Skeletal muscle tissue (tissue), 4 donors: ENCODE measurements around the gene CDK4. TPM values are rescaled to one million over a fixed set of nuclear protein-coding genes. Genes with fewer than 3 reads are reported as not detected.

Experiments
- H3K27ac ChIP-seq: one replicate; pipeline ENCODE4 v1.7.0; 2013; ENCODE audit warnings: mild to moderate bottlenecking, low read depth, low read length, inconsistent platforms
- H3K27me3 ChIP-seq, 3 donors: one replicate each; pipeline ENCODE4 v1.7.0; 2013; ENCODE audit warnings: low read length in 3 of 3; ENCODE audit not compliant: control insufficient read depth in 3 of 3, insufficient read depth in 3 of 3
- H3K36me3 ChIP-seq, 3 donors: one replicate each; pipeline ENCODE4 v1.7.0; 2013; ENCODE audit warnings: low read length in 3 of 3; ENCODE audit not compliant: control insufficient read depth in 3 of 3, insufficient read depth in 3 of 3
- H3K4me1 ChIP-seq, 3 donors: one replicate each; pipeline ENCODE4 v1.7.0; 2013; ENCODE audit warnings: low read length in 3 of 3, mild to moderate bottlenecking in 3 of 3; ENCODE audit not compliant: control insufficient read depth in 3 of 3, insufficient read depth in 3 of 3
- H3K4me3 ChIP-seq, 3 donors: one replicate each; pipeline ENCODE4 v1.7.0; 2013; ENCODE audit warnings: low read length in 3 of 3
- H3K9ac ChIP-seq, 3 donors: one replicate each; pipeline ENCODE4 v1.7.0; 2013; ENCODE audit warnings: low read length in 3 of 3, mild to moderate bottlenecking in 3 of 3, moderate library complexity in 2 of 3, low read depth in 1 of 3
- H3K9me3 ChIP-seq, 3 donors: one replicate each; pipeline ENCODE4 v1.7.0; 2013; ENCODE audit warnings: low read length in 3 of 3; ENCODE audit not compliant: control insufficient read depth in 3 of 3
- total RNA-seq: library from RNA; depleted of rRNA; stranded (reverse); fragments of >200 nt; gene quantifications from one replicate; pipeline ENCODE4 v1.2.3, GENCODE V29; 2014
- donor health status: Osteomylitis.

CDK4 gene
- total RNA-seq, 1 donor from 2014 or later = 78.8 TPM

DNA sequence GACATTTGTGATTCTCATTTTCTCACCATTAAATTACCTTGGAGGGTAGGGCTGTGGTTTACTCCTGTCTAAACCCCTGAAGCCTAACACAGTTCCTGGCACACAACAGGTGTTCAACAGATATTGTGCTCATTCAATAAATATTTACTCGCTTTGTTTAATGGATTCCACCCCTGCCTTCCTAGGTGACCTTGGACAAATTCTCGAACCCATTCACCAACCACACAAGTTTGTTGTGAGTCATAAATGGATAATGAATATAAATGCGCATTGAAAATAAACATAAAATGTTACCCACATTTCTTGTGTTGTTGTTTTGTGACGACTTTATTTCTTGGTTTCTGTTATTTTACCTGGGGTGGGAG, 30.1 kb upstream of the CDK4 start:
- Histone ChIP-seq H3K27ac (no peak overlapping the region), H3K27me3 (no peaks in the 10 kb centered on the region), H3K9ac (peak overlapping the region in 1 of 3 donors; percentile 4), H3K9me3 (no peaks in the 10 kb centered on the region), H3K4me1 (peaks cover 8 to 19% (median 10%) of the 10 kb centered on the region in 3 donors), H3K4me3 (peak overlapping the region; percentile 97 to 100 (median 100)), H3K36me3 (peaks cover 21 to 34% (median 27%) of the 10 kb centered on the region in 3 donors)

DNA sequence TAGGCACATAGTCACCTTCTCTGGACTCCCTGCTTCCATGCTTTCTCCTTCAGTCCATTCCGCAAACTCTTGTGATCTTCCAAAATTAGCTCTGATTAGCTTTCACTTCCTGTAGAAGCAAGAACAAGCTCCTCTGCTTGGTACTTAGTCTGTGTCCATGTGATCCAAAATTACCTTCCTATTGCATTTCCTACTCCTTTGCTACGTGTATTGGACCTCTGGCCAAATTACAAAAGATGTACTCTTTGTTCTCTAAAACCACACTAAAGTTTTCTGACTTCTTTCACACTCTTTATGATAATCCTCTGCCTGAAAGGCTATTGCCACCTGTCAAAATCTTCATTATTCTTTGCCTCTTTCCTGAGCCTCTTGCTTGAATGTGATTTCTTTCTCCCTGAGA, 29.7 kb upstream of the CDK4 start:
- Histone ChIP-seq H3K9me3 (no peaks in the 10 kb centered on the region), H3K27me3 (no peaks in the 10 kb centered on the region), H3K9ac (no peak overlapping the region), H3K4me1 (peaks cover 8 to 19% (median 10%) of the 10 kb centered on the region in 3 donors), H3K27ac (no peak overlapping the region), H3K36me3 (peaks cover 17 to 30% (median 23%) of the 10 kb centered on the region in 3 donors), H3K4me3 (no peak overlapping the region)

DNA sequence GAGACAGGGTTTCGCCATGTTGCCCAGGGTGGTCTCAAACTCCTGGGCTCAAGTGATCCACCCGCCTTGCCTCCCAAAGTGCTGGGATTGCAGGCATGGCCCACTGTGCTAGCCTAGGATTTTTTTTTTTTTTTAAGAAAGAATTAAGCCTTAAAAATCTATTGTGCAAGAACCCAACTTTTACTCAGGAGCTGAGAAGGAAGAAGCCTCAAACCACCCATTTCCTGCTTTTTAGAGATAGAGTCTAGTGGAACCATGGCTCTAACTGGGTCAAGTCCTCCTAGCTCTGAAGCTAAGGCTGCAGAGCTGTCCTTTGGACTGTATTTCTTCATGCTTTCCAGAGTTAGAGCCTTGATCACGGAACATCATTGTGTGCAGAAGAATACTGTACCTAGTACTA, 29.1 kb upstream of the CDK4 start:
- Histone ChIP-seq H3K27me3 (no peaks in the 10 kb centered on the region), H3K27ac (no peak overlapping the region)

DNA sequence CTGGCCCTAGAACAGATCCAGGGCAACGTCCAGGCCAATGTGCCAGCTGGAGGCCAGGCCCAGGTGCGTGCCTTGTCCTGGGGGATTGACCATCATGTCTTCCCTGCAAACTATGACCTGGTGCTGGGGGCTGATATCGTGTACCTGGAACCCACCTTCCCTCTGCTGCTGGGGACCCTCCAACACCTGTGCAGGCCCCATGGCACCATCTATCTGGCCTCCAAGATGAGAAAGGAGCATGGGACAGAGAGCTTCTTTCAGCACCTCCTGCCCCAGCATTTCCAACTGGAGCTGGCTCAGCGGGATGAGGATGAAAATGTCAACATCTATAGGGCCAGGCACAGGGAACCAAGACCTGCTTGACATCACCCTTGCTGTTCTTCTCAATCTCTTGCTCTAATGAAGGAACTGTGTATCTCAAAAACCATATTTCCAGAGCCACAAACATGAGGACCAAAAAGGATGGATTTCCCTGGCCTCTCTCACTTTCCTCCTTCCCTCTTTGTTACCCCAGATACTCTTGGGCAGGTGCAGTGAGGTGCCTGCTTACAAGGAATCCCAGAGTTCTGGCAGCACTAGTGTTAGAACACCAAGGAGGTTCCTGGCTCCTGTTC, 28.3 kb upstream of the CDK4 start:
- Histone ChIP-seq H3K36me3 (peaks cover 6 to 22% (median 14%) of the 10 kb centered on the region in 3 donors), H3K4me3 (no peak overlapping the region), H3K9me3 (no peaks in the 10 kb centered on the region), H3K9ac (no peak overlapping the region), H3K27ac (no peak overlapping the region), H3K27me3 (no peaks in the 10 kb centered on the region), H3K4me1 (peaks cover 8 to 19% (median 10%) of the 10 kb centered on the region in 3 donors)

More for the DNA sequence above, 29.1 kb upstream of the CDK4 start:
- peaks cover 11 to 24% (median 21%) of the 10 kb centered on the region in 3 donors for H3K36me3 ChIP-seq
- H3K4me3 ChIP-seq = no peak overlapping the region
- peaks cover 8 to 19% (median 10%) of the 10 kb centered on the region in 3 donors for H3K4me1 ChIP-seq
- no peak overlapping the region for H3K9ac ChIP-seq
- H3K9me3 ChIP-seq = no peaks in the 10 kb centered on the region

DNA sequence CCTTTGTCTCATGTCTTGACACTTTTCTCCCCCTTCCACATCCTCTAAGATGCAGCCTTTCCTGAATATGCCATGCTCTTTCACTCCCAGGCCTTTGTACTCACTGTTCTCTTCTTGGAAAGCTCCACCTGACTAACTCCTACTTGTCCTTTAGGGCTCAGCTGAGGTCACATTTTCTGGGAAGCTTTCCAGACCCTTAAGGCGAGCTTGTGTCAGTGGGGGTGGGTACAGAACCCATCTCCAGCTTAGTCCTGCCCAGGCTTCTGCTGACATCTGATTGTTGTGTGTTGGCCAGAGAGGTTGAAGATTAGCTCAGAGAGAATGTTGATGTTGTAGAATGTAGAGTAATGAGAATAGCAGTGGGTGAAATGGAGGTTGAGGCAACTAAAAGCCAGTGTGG, 27.6 kb upstream of the CDK4 start:
- Histone ChIP-seq H3K36me3 (peaks cover 3 to 19% (median 14%) of the 10 kb centered on the region in 3 donors), H3K9ac (no peak overlapping the region), H3K4me3 (no peak overlapping the region), H3K27me3 (no peaks in the 10 kb centered on the region), H3K4me1 (peaks cover 8 to 19% (median 10%) of the 10 kb centered on the region in 3 donors), H3K27ac (no peak overlapping the region), H3K9me3 (no peaks in the 10 kb centered on the region)

DNA sequence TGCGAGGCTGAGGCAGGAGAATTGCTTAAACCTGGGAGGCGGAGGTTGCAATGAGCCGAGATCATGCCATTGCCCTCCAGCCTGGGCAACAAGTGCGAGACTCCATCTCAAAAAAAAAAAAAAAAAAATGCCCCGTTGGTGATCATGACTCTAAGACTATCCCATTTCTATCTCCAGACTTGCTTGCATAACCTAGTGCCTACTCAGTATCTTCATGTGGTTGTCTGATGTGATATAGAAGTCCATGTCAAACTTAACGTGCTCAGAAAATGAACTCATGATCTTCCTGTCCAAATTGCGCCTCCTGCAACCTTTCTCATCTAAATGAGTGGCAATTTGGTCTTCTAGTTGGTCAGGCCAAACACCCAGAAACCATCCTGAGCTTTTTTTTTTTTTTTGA, 25.8 kb upstream of the CDK4 start:
- Histone ChIP-seq H3K27ac (no peak overlapping the region), H3K9me3 (no peaks in the 10 kb centered on the region), H3K9ac (no peak overlapping the region), H3K4me1 (peaks cover 5 to 14% (median 8%) of the 10 kb centered on the region in 3 donors), H3K27me3 (no peaks in the 10 kb centered on the region), H3K4me3 (no peak overlapping the region), H3K36me3 (peaks cover 6 to 20% (median 12%) of the 10 kb centered on the region in 3 donors)

DNA sequence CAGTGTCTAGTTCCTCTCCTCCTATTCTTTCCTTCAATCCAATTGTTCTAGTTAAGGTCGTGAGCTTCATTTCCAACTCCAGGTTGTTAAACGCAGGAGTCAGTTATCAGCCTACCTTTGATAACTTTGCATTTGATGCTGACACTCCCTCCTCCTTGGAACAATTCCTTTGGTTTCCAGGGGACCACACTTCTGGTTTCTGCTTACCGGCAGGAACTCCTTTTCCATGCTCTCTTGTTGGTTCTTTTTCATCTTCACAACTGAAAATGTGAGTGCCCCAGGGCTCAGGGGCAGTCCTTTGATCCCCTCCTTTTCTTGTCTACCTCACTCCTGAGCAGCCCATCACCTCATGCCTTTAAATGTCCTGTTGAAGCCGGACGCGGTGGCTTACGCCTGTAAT, 25.3 kb upstream of the CDK4 start:
- Histone ChIP-seq H3K27ac (no peak overlapping the region), H3K4me3 (no peak overlapping the region), H3K27me3 (no peaks in the 10 kb centered on the region), H3K9me3 (no peaks in the 10 kb centered on the region), H3K4me1 (peaks cover 10 to 16% (median 11%) of the 10 kb centered on the region in 3 donors), H3K36me3 (peaks cover 6 to 20% (median 9%) of the 10 kb centered on the region in 3 donors), H3K9ac (no peak overlapping the region)

DNA sequence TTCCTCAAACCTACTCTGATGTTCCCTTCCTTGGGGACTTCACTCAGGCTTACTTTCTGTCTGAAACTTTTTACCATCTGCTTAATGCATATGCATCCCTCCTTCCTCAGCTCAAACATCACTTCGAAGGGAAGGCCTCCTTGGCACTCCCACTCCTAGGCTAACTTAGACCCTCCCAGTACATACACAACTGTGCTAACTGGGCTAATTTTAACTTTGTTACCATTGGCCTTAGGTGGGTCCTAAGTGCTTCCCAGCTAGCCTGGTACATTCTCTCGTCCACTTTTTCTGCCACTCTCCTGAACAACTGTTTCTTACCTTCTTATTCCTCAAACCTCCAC, 24.1 kb upstream of the CDK4 start:
- H3K9me3 ChIP-seq = no peaks in the 10 kb centered on the region
- H3K27ac ChIP-seq = no peak overlapping the region
- no peak overlapping the region for H3K9ac ChIP-seq
- H3K36me3 ChIP-seq = peaks cover 6 to 20% (median 9%) of the 10 kb centered on the region in 3 donors
- H3K4me1 ChIP-seq = peaks cover 17 to 19% (median 18%) of the 10 kb centered on the region in 3 donors
- H3K27me3 ChIP-seq = no peaks in the 10 kb centered on the region
- H3K4me3 ChIP-seq = no peak overlapping the region

DNA sequence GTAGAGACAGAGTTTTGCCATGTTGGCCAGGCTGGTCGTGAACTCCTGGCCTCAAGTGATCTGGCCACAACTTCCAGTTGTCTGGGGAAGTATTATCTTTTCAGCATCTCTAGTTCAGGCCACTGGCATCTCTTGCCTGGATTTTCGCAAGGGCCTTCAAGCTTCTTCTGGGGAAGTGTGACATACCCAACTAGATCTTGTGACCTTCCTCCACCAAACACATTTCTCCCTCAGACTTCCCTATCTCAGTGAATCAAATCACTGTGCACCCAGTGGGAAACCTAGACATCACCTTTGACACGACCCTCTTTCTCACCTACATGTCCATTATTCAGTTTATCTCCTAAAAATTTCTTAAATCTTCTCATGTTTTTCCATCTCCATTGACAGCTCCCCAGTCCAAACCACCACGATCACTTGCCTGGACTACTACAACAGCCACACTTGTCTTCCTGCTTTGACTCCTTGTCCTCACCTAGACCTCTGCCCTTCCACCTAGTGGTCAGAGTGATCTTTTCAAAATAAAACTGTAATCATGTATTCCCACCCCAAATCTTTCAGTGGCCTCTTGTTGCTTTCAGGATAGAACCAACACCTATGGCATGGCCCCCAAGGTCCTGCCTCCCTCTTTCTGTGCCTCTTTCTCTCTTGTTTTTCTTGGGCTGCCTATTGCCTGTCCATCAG, 23.6 kb upstream of the CDK4 start:
- Histone ChIP-seq H3K27me3 (no peaks in the 10 kb centered on the region), H3K9ac (no peak overlapping the region), H3K4me1 (peaks cover 22 to 23% (median 23%) of the 10 kb centered on the region in 3 donors), H3K9me3 (no peaks in the 10 kb centered on the region), H3K4me3 (no peak overlapping the region), H3K27ac (no peak overlapping the region), H3K36me3 (peaks cover 10 to 22% (median 12%) of the 10 kb centered on the region in 3 donors)

DNA sequence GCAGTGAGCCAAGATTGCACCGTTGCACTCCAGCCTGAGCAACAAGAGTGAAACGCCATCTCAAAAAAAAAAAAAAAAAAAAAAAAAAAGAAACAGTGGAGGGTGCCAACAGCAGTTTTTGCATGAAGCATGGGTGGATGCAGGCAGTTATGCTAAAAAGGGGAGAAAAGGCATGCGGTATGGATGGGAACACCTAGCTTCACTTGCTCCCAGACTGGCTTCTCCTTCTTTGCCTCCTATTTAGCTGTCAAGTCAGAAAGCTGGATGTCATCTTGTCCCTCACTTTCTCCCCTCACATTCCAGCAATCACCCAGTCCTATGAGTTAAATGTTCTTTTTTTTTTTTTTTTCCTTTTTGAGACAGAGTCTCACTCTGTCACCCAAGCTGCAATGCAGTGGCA, 22.9 kb upstream of the CDK4 start:
- Histone ChIP-seq H3K9me3 (no peaks in the 10 kb centered on the region), H3K4me3 (no peak overlapping the region), H3K4me1 (peaks cover 22 to 26% (median 23%) of the 10 kb centered on the region in 3 donors), H3K36me3 (peaks cover 11 to 22% (median 15%) of the 10 kb centered on the region in 3 donors), H3K9ac (no peak overlapping the region), H3K27ac (no peak overlapping the region), H3K27me3 (no peaks in the 10 kb centered on the region)
